Activated T-cell treated with anti-CD3 and anti-CD28 coated beads, Interleukin-2, amount 50 U/mL, for 1 hour (primary cell): ENCODE measurements around the gene DDHD1.
"Not testable (repeated sequence)": the region's sequence is repeated elsewhere in the genome, so short reads cannot be mapped to it uniquely, and the experiment has no call there.

Experiments
- DNase-seq: peaks from one replicate; pipeline ENCODE4 v3.0.0-alpha.2; 2020

DDHD1 gene

DNA sequence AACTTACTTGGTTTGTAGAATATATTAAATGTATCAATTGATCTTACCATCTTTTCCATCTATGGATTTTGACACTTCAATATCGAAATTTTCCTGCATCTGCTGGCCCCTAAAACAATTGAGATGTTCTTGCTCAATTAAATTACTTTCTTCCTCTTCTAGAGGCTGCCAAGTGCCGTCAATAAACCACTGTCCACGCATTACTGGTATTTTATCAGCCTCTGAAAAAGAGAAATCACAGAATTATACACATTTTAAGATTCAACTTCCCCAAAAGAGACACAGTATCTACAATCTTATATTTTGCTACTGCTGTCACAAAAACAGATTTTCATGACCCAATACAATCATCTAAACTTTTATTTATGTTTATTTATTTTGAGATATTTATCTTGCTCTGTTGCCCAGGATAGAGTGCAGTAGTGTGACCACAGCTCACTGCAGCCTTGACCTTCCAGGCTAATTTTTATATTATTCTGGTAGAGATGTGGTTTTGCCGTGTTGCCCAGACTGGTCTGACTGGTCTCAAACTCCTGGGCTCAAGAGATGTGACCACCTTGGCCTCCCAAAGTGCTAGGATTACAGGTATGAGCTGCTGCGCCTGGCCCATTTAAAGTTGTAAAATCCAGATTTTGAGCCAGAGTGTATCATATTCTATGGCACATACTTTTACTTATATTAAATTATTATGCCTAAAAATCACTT is 49.3 kb downstream of the DDHD1 start:
- DNase-seq, result no peak

DNA sequence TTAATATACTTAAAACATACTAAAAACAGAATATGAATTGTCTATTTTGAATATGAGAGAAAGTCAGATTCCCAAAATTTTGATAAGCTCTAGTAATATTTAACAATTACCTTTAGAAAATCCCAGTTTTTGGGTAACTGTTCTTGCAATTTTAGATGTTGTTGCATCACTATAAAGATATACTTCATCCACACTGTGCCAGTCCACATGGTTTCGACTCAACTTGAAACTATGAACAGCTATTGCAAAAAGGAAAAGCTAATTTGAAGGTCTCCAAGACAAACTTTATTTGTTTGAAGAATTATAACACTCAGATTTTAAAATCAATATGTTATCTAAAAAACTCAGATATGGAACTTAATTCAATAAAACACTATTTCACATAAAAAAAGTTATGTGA is 59.9 kb downstream of the DDHD1 start:
- DNase-seq, result no peak

DNA sequence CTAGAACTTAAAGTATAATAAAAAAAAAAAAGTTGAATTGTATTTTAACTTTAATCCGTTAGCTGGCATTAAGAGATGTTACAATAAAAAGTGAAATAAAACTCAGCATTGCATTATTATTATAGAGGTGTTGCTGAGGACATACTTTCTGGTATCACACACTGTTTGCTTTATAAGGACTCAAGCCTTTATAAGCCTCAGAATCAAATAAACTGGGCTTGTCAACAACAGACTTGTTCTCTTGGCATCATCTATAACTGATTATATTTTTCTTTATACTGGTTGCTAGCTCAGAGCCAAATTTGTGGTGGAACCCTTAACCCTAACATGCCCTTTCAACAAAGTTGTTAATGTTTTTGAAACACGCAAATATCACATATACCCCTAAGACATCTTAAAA is 62.3 kb downstream of the DDHD1 start:
- no peak for DNase-seq

DNA sequence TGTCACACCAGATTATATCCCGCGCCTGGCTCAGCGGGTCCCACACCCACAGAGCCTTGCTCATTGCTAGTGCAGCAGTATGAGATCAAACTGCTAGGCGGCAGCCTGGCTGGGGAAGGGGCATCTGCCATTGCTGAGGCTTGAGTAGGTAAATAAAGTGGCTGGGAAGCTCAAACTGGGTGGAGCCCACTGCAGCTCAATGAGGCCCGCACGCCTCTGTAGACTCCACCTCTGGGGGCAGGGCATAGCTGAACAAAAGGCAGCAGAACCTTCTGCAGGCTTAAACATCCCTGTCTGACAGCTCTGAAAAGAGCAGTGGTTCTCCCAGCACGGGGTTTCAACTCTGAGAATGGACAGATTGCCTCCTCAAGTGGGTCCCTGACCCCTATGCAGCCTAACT is 68.2 kb downstream of the DDHD1 start:
- DNase-seq, result not testable (repeated sequence)

GRCh38 chr14:53064475-53064874 is 88.6 kb downstream of the DDHD1 start:
- no peak for DNase-seq

DNA sequence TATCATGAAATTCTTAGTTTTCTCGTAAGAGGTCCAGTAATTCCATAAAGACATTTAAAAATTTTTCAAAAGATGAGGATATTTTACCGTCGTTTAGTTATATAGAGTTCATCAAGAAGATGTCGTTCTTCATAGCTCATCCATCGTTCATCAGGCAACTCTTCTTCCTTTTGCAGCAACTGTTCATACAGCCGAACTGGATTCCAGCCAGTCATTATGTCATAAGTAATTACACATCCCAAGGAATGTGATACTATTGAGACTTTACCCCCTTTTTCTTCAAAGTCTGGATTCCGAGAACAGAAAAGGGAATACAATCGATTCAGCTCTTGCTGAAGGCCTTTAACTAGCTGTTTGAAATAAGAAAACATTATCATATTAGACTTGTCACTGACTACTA is 90.3 kb downstream of the DDHD1 start:
- DNase-seq, result no peak

- DNase-seq, result no peak
Measured at GRCh38 chr14:53060046-53060445, 93.1 kb downstream of the DDHD1 start.

DNA sequence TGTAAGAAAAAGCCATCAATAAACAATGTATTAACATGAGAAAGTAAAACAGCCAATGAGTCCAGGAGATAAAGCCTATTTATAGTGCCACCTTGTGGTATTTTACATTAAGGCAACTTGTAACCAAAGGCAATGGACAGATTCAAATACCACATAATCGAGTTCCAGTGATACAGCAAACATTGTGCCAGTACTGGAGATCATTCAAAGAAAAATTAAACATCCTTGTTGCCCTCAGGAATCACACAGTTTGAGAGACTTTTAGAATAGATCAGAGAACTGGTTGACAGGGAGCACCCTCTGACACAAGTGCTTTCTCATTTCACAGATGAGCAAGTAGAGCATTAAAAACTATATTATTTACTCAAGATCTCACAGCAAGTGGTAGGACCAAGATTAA is 98.1 kb downstream of the DDHD1 start:
- no peak for DNase-seq

DNA sequence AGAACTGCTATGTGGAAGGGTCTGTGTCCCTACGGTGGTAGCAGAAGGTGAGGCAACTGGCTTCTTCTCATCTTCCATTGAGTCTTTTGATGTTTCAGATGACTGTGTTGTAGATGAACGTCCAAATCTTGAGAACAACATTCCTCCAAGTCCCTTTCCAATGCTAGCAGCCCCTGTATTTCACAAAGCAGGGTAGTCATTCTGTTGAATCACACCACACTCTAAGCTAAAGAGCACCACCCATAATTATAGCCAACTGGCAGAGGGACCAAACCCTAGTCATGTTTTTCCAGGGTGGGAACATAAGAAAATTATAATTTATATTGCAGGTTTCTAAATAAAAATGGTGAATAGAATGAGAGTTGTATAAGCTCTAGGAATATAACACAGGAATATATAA is 98.7 kb downstream of the DDHD1 start:
- DNase-seq, result no peak

GRCh38 chr14:53048631-53049030 is 104.5 kb downstream of the DDHD1 start:
- no peak for DNase-seq

GRCh38 chr14:53047307-53048069 is 105.6 kb downstream of the DDHD1 start:
- no peak for DNase-seq

GRCh38 chr14:53044486-53044885 is 108.6 kb downstream of the DDHD1 start:
- no peak for DNase-seq

GRCh38 chr14:53043027-53043581 is 110.0 kb downstream of the DDHD1 start:
- no peak for DNase-seq

DNA sequence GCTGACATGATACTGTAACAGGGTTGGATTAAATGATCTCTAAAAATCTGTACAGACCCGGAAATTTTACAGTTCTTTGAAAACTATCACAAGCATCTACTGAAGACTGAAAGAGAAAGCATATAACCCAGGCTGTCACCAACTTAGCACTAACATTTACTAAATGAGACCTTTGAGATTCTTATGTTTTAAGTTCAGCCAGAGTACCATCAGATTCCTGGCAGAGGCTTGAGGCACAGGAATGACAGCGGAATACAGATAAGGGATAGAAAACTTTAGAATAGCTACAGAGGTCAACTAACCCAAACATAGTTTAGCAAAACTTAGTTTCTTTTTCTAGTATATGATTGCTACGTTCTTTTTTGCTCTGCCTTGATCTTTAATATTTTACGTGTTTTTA is 110.6 kb downstream of the DDHD1 start:
- DNase-seq, result no peak

DNA sequence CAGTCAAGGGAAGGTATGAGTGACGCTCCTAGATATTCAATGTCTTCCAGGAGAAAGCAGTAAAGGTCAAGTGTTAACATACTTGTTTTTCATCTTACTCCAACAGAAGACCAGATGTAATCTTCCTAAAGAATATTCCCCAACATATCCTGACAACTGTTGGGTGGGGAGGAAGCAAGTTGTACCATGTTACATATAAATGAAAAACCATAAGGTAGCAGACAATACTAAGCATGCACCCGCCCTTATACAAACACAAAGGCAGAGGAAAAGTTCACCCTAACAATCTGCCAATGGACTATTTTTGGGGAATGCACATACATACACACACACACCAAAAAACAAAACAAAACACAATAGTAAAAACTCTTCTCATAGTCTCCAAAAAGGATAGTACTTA is 112.1 kb downstream of the DDHD1 start:
- no peak for DNase-seq

- DNase-seq, result no peak
Measured at GRCh38 chr14:53038629-53039028, 114.5 kb downstream of the DDHD1 start.

- no peak for DNase-seq
Measured at GRCh38 chr14:53037016-53037415, 116.1 kb downstream of the DDHD1 start.

DNA sequence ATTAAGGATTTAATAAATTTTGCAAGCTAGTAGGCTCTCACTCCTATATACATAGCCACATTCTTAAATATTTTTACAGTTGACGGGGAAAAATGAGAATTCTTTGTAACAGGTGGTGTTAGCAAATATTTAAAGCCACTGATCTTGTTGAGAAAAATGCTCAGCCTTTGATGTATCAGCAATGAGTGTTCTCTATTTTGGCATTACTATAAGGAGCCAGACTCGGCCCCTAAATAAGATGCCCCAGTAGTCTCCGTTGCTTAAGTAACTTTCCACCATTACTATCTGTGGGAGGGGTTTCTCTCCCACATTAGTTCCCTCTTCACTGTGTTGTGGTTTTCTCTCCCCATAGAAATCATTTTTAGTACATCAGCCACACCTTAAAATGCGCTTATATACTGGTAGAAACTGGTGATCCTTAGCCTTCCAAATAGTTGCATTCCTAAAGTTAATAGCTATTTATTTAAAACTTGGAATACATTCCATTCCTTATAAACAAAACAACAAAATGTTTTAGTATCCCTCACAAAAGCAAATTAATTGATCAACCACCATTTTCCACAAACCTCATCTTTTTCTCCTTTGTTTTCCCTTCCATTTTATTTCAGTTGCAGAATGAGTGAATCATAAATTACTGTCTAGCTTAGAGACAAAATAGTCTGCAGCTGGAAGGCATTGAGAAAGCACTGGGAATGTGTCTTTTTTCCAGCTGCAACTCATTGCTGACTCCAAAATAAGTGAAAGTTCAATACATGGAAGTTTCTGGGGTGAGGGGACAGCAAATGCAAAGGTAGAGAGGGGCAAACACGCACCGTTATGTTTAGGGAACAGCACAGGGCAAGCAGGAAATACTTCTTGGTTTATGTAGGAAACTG is 117.5 kb downstream of the DDHD1 start:
- DNase-seq, result no peak

GRCh38 chr14:53034688-53035230 is 118.4 kb downstream of the DDHD1 start:
- no peak for DNase-seq

- no peak for DNase-seq
Measured at GRCh38 chr14:53034036-53034435, 119.1 kb downstream of the DDHD1 start.

DNA sequence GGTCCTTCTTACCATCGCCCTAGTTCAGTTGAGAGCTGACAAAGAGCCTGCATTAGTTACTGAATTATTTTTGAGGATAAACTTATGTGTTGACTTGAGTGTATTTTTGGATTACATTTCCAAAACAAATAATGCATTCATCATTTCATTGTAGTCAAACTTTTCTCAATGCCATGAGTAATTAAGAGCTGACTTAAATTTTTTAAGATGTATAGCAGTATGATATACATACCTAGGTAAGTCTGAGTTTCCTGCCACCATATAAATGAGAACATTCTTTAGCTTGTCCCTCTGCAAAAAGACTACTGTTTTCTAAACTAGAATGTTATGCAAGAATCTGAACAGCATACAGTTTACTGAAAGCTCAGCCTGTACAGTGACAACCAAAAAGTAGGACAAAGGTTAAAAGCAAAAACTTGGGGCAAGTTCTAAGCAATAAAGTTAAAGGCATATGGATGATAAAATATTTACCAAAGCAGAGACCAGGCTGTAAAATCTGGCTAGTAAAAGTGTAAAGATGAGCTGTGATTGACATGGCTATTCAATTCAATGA is 120.2 kb downstream of the DDHD1 start:
- no peak for DNase-seq

GRCh38 chr14:53032161-53032803 is 120.8 kb downstream of the DDHD1 start:
- DNase-seq, result no peak
